ENCODE measurements around the gene CAMSAP1. TPM values are rescaled to one million over a fixed set of nuclear protein-coding genes. Genes with fewer than 3 reads are reported as not detected.

CAMSAP1 gene
- polyA plus RNA-seq, 4 donors, result 1.6 to 6.7 (median 3.2) TPM

DNA sequence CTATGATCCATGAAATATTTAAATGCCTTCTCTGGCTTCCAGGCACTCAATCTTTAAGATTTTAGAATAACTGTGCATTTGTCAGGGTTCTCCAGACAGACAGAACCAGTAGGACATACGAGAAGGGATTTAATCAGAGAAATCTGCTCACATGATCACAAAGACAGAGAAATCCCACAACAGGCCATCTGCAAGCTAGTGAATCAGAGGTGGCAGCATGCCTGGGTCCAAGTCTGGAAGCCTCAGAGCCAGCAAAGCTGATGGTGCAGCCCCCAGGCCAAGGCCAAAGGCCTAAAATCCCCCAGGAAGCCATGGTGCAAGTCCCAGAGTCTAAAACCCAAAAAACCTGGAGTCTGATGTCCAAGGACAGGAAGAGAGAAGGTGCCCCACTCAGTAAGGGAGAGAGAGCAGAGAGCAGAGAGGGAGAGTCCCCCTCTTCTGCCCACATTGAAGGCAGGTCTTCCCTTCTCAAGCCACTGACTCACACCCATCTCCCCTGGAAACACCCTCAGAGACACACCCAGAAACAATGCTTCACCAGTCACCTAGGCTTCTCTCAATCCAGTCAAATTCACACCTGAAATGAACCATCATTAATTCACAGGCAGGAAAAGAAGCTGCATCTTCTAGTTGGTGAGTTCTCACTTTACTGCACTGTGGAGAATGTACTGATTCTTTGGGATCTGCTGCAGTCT, 48.7 kb downstream of the CAMSAP1 start:
- DNase-seq (no peak), FAIRE-seq (no peak)
- H3K27me3 ChIP-seq (ENCODE audit: control insufficient read depth in 3 of 3, insufficient read depth in 3 of 3, low read length in 3 of 3), result no peaks in the 10 kb centered on the region
- peaks cover 0 to 23% (median 7%) of the 10 kb centered on the region in 3 donors for H3K36me3 ChIP-seq (ENCODE audit: control insufficient read depth in 3 of 3, insufficient read depth in 2 of 3, low read depth in 1 of 3, low read length in 3 of 3)
- no peaks in the 10 kb centered on the region for H3K9me3 ChIP-seq (ENCODE audit: control insufficient read depth in 2 of 2, insufficient read depth in 1 of 2, low read depth in 1 of 2, low read length in 1 of 2)
- WGBS, 3 donors, result 88 to 91% (median 90%) methylated on average over 1 of the region's 1 CpG
- no peaks in the 10 kb centered on the region for H3K4me1 ChIP-seq (ENCODE audit: control insufficient read depth in 3 of 3, insufficient read depth in 2 of 3, low read depth in 1 of 3, low read length in 2 of 3)
- no peak overlapping the region for H3K4me3 ChIP-seq (ENCODE audit: low read depth in 1 of 3, low read length in 3 of 3)
- no peak overlapping the region for H3K27ac ChIP-seq (ENCODE audit: low read depth in 1 of 3, low read length in 2 of 3)

DNA sequence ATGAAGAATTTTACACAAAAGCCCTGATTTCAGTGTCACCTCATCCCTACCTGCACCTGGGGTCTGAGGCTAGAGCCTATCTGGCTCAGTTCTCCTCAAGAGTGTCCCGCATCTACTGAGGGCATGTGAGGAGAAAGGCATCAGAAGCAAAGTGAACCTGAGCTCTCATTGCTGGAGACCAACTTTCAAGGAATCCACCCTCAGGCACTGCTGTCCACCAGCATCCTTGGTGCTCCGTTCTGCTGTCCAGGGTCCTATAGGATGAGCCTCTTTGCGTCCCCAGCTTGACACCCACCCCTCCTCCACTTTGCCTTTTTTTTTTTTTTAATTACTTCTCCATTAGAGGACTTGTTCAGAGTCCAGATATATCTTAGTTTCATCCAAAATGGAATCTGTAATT, 49.5 kb downstream of the CAMSAP1 start:
- DNase-seq (no peak), FAIRE-seq (no peak)
- H3K27ac ChIP-seq (ENCODE audit: low read depth in 1 of 3, low read length in 2 of 3), result no peak overlapping the region
- H3K36me3 ChIP-seq (ENCODE audit: control insufficient read depth in 3 of 3, insufficient read depth in 2 of 3, low read depth in 1 of 3, low read length in 3 of 3), result peaks cover 4 to 26% (median 7%) of the 10 kb centered on the region in 3 donors
- H3K4me1 ChIP-seq (ENCODE audit: control insufficient read depth in 3 of 3, insufficient read depth in 2 of 3, low read depth in 1 of 3, low read length in 2 of 3), result no peaks in the 10 kb centered on the region
- H3K4me3 ChIP-seq (ENCODE audit: low read depth in 1 of 3, low read length in 3 of 3), result no peak overlapping the region
- 90 to 96% (median 95%) methylated on average over 3 of the region's 3 CpGs for WGBS, 3 donors
- no peaks in the 10 kb centered on the region for H3K9me3 ChIP-seq (ENCODE audit: control insufficient read depth in 2 of 2, insufficient read depth in 1 of 2, low read depth in 1 of 2, low read length in 1 of 2)
- no peaks in the 10 kb centered on the region for H3K27me3 ChIP-seq (ENCODE audit: control insufficient read depth in 3 of 3, insufficient read depth in 3 of 3, low read length in 3 of 3)

DNA sequence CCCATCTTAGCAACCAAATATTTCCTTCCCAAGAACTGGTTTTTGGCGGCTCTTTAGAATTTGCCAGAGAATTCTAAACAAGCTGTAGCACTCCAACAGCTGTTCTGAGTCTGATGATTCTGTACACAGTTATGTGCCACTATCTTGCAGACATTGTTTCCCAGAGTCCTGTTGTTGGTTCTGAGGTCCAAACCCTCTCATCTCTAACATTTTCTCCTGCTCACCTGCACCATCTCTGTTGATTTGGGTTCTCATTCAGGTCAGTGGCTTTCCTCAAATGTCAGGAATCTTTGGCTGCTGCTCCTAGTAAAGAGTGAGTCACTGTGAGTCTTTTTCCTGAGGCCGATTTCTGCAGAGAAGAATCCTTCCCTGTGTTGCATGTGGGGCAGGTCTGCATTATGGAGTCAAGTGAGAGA, 50.0 kb downstream of the CAMSAP1 start:
- 76 to 91% (median 89%) methylated on average over 2 of the region's 2 CpGs for WGBS, 3 donors
- Histone ChIP-seq H3K9me3 (ENCODE audit: control insufficient read depth in 2 of 2, insufficient read depth in 1 of 2, low read depth in 1 of 2, low read length in 1 of 2) (no peaks in the 10 kb centered on the region), H3K27ac (ENCODE audit: low read depth in 1 of 3, low read length in 2 of 3) (no peak overlapping the region), H3K27me3 (ENCODE audit: control insufficient read depth in 3 of 3, insufficient read depth in 3 of 3, low read length in 3 of 3) (no peaks in the 10 kb centered on the region), H3K36me3 (ENCODE audit: control insufficient read depth in 3 of 3, insufficient read depth in 2 of 3, low read depth in 1 of 3, low read length in 3 of 3) (peaks cover 5 to 29% (median 7%) of the 10 kb centered on the region in 3 donors), H3K4me1 (ENCODE audit: control insufficient read depth in 3 of 3, insufficient read depth in 2 of 3, low read depth in 1 of 3, low read length in 2 of 3) (no peaks in the 10 kb centered on the region), H3K4me3 (ENCODE audit: low read depth in 1 of 3, low read length in 3 of 3) (no peak overlapping the region)
- DNase-seq, result no peak
- no peak for FAIRE-seq

DNA sequence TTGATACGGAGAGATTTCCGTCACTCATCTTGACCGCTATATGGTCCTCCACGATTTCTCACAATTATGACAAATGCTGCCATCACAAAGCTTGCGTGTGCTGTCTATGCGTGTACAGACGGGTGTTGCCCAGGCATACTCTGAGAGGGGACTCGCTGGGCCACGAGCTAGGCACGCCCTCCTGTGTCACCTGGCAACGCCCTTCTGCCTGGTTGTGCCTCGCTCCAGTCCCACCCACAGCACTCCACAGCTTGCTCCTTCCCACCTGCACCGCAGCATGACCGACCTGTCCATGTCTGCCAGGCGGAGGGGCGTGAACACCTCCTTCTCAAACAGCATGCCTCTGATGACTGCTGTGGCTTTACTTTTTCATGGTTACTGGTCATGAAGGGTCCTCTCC, 55.6 kb downstream of the CAMSAP1 start:
- Histone ChIP-seq H3K4me1 (ENCODE audit: control insufficient read depth in 3 of 3, insufficient read depth in 2 of 3, low read depth in 1 of 3, low read length in 2 of 3) (no peaks in the 10 kb centered on the region), H3K4me3 (ENCODE audit: low read depth in 1 of 3, low read length in 3 of 3) (no peak overlapping the region), H3K9me3 (ENCODE audit: control insufficient read depth in 2 of 2, insufficient read depth in 1 of 2, low read depth in 1 of 2, low read length in 1 of 2) (no peaks in the 10 kb centered on the region), H3K27me3 (ENCODE audit: control insufficient read depth in 3 of 3, insufficient read depth in 3 of 3, low read length in 3 of 3) (no peaks in the 10 kb centered on the region), H3K36me3 (ENCODE audit: control insufficient read depth in 3 of 3, insufficient read depth in 2 of 3, low read depth in 1 of 3, low read length in 3 of 3) (peaks cover 0 to 29% (median 9%) of the 10 kb centered on the region in 3 donors), H3K27ac (ENCODE audit: low read depth in 1 of 3, low read length in 2 of 3) (no peak overlapping the region)
- 88 to 93% (median 89%) methylated on average over 16 of the region's 16 CpGs for WGBS, 3 donors
- FAIRE-seq (no peak), DNase-seq (peak; percentile 22 to 38)

DNA sequence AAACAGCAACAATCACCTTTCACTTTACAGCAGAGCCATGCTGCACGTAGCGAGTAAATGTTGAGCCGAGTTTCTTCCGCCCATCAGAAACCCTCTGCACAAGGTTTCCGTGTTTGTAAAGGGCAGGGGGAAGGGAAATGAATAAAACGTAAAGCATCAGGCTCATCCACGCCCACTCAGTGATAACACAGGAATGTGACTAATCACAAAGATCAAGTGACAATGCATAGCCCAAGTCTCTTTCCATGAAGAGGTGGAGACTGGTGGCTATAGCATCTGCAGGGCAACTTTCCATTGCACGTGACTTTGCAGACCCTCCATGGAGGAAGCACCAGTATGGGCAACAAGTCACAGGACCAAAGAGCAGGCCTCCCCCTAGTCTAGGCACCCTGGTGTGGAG, 56.6 kb downstream of the CAMSAP1 start:
- WGBS, 3 donors, result 72 to 73% (median 72%) methylated on average over 8 of the region's 8 CpGs
- no peak for DNase-seq
- Histone ChIP-seq H3K9me3 (ENCODE audit: control insufficient read depth in 2 of 2, insufficient read depth in 1 of 2, low read depth in 1 of 2, low read length in 1 of 2) (no peaks in the 10 kb centered on the region), H3K4me3 (ENCODE audit: low read depth in 1 of 3, low read length in 3 of 3) (no peak overlapping the region), H3K27me3 (ENCODE audit: control insufficient read depth in 3 of 3, insufficient read depth in 3 of 3, low read length in 3 of 3) (no peaks in the 10 kb centered on the region), H3K27ac (ENCODE audit: low read depth in 1 of 3, low read length in 2 of 3) (no peak overlapping the region), H3K36me3 (ENCODE audit: control insufficient read depth in 3 of 3, insufficient read depth in 2 of 3, low read depth in 1 of 3, low read length in 3 of 3) (peaks cover 0 to 25% (median 9%) of the 10 kb centered on the region in 3 donors), H3K4me1 (ENCODE audit: control insufficient read depth in 3 of 3, insufficient read depth in 2 of 3, low read depth in 1 of 3, low read length in 2 of 3) (no peaks in the 10 kb centered on the region)
- no peak for FAIRE-seq

DNA sequence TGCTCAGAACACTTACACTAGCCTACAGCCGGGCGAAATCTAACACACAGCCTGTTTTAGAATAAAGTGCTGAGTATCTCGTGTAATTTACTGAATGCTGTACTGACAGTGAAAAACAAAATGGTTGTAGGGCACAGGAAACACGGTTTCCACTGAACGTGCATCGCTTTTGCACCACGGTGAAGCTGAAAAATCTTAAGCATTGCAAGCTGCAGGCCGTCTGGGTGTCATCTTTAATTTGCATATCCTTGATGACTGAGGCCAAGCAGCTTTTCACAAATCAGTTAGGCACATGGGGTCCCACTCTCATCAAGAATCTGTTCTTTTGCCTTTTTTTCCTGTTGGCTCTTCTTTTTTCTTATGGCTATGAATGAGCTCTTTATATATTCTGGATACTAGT, 58.2 kb downstream of the CAMSAP1 start:
- peaks cover 0 to 20% (median 9%) of the 10 kb centered on the region in 3 donors for H3K36me3 ChIP-seq (ENCODE audit: control insufficient read depth in 3 of 3, insufficient read depth in 2 of 3, low read depth in 1 of 3, low read length in 3 of 3)
- 83 to 92% (median 88%) methylated on average over 8 of the region's 8 CpGs for WGBS, 3 donors
- no peak for FAIRE-seq

DNA sequence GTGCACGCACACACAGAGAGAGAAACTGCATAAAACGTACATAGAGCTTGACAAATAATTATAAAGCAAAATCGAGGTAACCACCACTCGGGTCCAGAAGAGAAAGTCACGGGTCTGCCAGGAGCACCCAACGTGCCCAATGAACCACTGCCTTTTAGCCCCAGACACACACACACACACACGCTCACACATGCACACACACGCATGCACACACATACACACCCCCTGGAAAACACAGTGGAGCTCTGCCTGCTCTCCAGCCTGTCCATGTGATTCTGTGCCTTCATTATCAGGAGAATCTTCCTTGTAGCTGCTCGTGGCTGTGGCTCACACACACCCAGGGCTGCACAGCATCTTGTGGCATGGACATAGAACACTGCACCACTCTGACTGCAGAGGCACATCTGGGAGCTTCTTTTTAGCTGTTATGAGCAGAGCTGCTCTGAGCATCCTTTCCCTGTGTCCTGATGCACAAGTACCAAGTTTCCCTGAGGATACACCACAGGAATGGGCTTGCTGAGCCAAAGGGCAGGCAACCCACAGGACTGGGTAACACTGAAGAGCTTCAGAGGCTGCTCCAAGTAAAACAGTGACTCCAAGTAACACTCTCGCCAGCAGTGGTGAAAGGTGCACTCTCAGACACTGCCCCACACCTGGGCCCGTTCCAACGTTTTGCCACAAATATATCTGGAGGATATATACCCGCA, 58.9 kb downstream of the CAMSAP1 start:
- whole genome bisulfite sequencing, 3 donors, result 84 to 88% (median 88%) methylated on average over 13 of the region's 13 CpGs
- DNase-seq (no peak), FAIRE-seq (no peak)
- no peak overlapping the region for H3K4me3 ChIP-seq (ENCODE audit: low read depth in 1 of 3, low read length in 3 of 3)
- H3K27ac ChIP-seq (ENCODE audit: low read depth in 1 of 3, low read length in 2 of 3), result no peak overlapping the region
- no peaks in the 10 kb centered on the region for H3K9me3 ChIP-seq (ENCODE audit: control insufficient read depth in 2 of 2, insufficient read depth in 1 of 2, low read depth in 1 of 2, low read length in 1 of 2)
- no peaks in the 10 kb centered on the region for H3K27me3 ChIP-seq (ENCODE audit: control insufficient read depth in 3 of 3, insufficient read depth in 3 of 3, low read length in 3 of 3)
- H3K4me1 ChIP-seq (ENCODE audit: control insufficient read depth in 3 of 3, insufficient read depth in 2 of 3, low read depth in 1 of 3, low read length in 2 of 3), result no peaks in the 10 kb centered on the region
- peaks cover 0 to 20% (median 9%) of the 10 kb centered on the region in 3 donors for H3K36me3 ChIP-seq (ENCODE audit: control insufficient read depth in 3 of 3, insufficient read depth in 2 of 3, low read depth in 1 of 3, low read length in 3 of 3)

More for the DNA sequence above, 58.2 kb downstream of the CAMSAP1 start:
- DNase-seq, result no peak
- Histone ChIP-seq H3K27ac (ENCODE audit: low read depth in 1 of 3, low read length in 2 of 3) (no peak overlapping the region), H3K4me3 (ENCODE audit: low read depth in 1 of 3, low read length in 3 of 3) (no peak overlapping the region), H3K4me1 (ENCODE audit: control insufficient read depth in 3 of 3, insufficient read depth in 2 of 3, low read depth in 1 of 3, low read length in 2 of 3) (no peaks in the 10 kb centered on the region), H3K9me3 (ENCODE audit: control insufficient read depth in 2 of 2, insufficient read depth in 1 of 2, low read depth in 1 of 2, low read length in 1 of 2) (no peaks in the 10 kb centered on the region), H3K27me3 (ENCODE audit: control insufficient read depth in 3 of 3, insufficient read depth in 3 of 3, low read length in 3 of 3) (no peaks in the 10 kb centered on the region)

DNA sequence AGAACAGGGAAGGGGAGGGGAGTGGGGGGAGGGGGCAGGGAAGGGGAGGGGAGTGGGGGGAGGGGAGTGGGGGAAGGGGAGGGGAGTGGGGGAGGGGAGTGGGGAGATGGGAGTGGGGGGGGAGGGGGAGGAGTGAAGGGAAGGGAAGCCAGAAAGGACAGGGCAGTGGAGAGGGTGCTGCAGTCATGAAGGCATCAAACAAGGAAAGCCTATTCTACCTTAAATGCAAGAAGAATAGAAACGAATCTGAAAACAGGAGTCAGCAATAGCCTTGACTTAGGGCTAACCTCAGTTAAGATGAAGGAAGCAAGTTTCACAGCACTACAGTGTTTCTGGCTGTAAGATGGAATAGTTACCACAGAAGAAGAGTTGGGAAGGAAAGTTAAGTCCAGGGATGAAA, 59.5 kb downstream of the CAMSAP1 start:
- WGBS, 3 donors, result 33 to 50% (median 49%) methylated on average over 1 of the region's 1 CpG
- Histone ChIP-seq H3K4me1 (ENCODE audit: control insufficient read depth in 3 of 3, insufficient read depth in 2 of 3, low read depth in 1 of 3, low read length in 2 of 3) (no peaks in the 10 kb centered on the region), H3K27ac (ENCODE audit: low read depth in 1 of 3, low read length in 2 of 3) (no peak overlapping the region), H3K9me3 (ENCODE audit: control insufficient read depth in 2 of 2, insufficient read depth in 1 of 2, low read depth in 1 of 2, low read length in 1 of 2) (no peaks in the 10 kb centered on the region), H3K36me3 (ENCODE audit: control insufficient read depth in 3 of 3, insufficient read depth in 2 of 3, low read depth in 1 of 3, low read length in 3 of 3) (peaks cover 0 to 16% (median 5%) of the 10 kb centered on the region in 3 donors), H3K4me3 (ENCODE audit: low read depth in 1 of 3, low read length in 3 of 3) (no peak overlapping the region), H3K27me3 (ENCODE audit: control insufficient read depth in 3 of 3, insufficient read depth in 3 of 3, low read length in 3 of 3) (no peaks in the 10 kb centered on the region)
- DNase-seq, result no peak
- FAIRE-seq, result no peak
